Stomach smooth muscle (tissue), 2 donors: ENCODE measurements around the gene RTN4R.

ENCODE experiments used
- H3K27ac ChIP-seq: one replicate; pipeline ENCODE4 v1.7.0; 2013; ENCODE audit warnings: mild to moderate bottlenecking, low read length, inconsistent platforms
- H3K27me3 ChIP-seq, 2 donors: one replicate each; pipeline ENCODE4 v1.7.0; 2013; ENCODE audit warnings: low read length in 2 of 2; ENCODE audit not compliant: insufficient read depth in 2 of 2, control insufficient read depth in 1 of 2
- H3K36me3 ChIP-seq, 2 donors: one replicate each; pipeline ENCODE4 v1.7.0; 2013; ENCODE audit warnings: low read length in 2 of 2; ENCODE audit not compliant: control insufficient read depth in 2 of 2, insufficient read depth in 2 of 2
- H3K4me1 ChIP-seq: one replicate; pipeline ENCODE4 v1.7.0; 2013; ENCODE audit warnings: low read length; ENCODE audit not compliant: control insufficient read depth, insufficient read depth
- H3K4me3 ChIP-seq, 2 donors: one replicate each; pipeline ENCODE4 v1.7.0; 2013; ENCODE audit warnings: low read length in 2 of 2
- H3K9ac ChIP-seq, 2 donors: one replicate each; pipeline ENCODE4 v1.7.0; 2013; ENCODE audit warnings: low read length in 2 of 2, mild to moderate bottlenecking in 1 of 2
- H3K9me3 ChIP-seq, 2 donors: one replicate each; pipeline ENCODE4 v1.7.0; 2013; ENCODE audit warnings: low read length in 2 of 2; ENCODE audit not compliant: control insufficient read depth in 2 of 2
- donor health status: healthy.
- donor health status: Pancreatic carcinoma.

Gene RTN4R

DNA sequence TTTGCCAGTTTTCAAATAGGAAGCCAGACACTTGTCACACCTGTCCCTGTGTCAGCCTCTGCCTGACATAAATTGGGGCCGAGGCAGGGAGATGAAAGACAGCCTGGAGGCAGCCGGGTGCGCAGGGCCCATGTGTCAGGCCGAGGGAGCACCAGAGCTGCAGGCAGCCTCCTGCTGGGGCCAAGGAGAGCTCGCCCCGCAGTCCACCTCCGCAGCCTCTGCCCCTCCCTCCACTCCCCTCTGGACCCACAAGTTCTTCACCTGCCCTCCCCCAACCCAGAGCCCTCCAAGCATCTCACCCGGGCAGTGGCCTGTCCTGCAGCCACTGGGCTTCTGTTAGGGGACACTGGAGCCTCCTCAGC, 8.8 kb downstream of the RTN4R start:
- no peaks in the 10 kb centered on the region for H3K36me3 ChIP-seq
- H3K4me1 ChIP-seq = no peaks in the 10 kb centered on the region
- H3K4me3 ChIP-seq = no peak overlapping the region
- no peaks in the 10 kb centered on the region for H3K27me3 ChIP-seq
- no peak overlapping the region for H3K9ac ChIP-seq
- no peaks in the 10 kb centered on the region for H3K9me3 ChIP-seq
- no peak overlapping the region for H3K27ac ChIP-seq

DNA sequence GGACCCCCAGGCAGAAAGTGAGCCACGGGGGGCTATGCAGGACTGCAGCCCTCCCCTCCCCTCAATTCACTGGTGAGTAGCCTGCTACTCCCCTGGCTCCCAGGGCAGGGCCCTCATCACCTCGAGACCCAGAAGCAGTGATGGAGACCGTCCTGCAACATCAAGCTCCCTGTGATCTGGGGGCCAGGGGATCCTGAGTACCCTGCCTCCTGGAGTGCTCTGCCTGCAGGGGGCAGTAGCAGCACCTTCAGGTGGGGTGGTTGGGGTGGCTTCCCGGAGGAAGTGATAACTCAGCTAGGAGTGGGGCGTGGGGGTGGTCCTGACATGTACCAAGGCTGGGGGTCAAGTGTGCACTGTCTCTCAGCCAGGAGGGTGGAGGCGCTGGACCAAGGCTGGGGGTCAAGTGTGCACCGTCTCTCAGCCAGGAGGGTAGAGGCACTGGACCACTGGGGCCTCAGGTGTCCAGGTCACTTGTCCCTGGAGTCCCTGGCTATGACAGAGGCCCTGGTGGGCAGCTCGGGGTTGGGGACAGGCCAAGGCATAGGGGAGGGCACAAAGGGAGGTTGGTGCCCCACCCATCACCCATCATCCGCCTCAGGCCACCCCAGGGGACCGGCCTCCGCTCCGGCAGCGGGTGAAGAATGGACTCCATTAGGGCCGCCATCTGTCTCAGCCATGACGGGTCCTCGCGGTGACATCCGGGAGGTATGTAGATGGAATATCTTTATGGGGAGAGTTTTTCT, 9.4 kb downstream of the RTN4R start:
- no peak overlapping the region for H3K9ac ChIP-seq
- no peaks in the 10 kb centered on the region for H3K9me3 ChIP-seq
- H3K4me3 ChIP-seq = no peak overlapping the region
- no peaks in the 10 kb centered on the region for H3K27me3 ChIP-seq
- H3K4me1 ChIP-seq = no peaks in the 10 kb centered on the region
- no peak overlapping the region for H3K27ac ChIP-seq
- H3K36me3 ChIP-seq = no peaks in the 10 kb centered on the region

DNA sequence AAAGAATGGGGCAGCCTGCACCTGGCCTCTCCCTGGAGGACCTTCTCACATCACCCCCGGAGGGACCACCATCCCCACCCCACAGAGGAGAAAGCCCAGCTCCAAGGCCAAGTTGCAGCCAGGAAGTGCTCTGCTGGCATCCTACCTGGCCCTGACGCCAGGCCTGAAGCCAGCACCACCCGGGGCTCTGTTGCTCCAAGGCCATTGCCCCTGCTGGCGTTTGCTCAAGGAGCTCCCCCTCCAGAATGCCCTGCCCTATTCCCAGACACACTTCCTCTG, 10.2 kb downstream of the RTN4R start:
- Histone ChIP-seq H3K4me3 (no peak overlapping the region), H3K9me3 (no peaks in the 10 kb centered on the region), H3K4me1 (no peaks in the 10 kb centered on the region), H3K9ac (no peak overlapping the region), H3K27me3 (no peaks in the 10 kb centered on the region), H3K36me3 (no peaks in the 10 kb centered on the region), H3K27ac (no peak overlapping the region)

DNA sequence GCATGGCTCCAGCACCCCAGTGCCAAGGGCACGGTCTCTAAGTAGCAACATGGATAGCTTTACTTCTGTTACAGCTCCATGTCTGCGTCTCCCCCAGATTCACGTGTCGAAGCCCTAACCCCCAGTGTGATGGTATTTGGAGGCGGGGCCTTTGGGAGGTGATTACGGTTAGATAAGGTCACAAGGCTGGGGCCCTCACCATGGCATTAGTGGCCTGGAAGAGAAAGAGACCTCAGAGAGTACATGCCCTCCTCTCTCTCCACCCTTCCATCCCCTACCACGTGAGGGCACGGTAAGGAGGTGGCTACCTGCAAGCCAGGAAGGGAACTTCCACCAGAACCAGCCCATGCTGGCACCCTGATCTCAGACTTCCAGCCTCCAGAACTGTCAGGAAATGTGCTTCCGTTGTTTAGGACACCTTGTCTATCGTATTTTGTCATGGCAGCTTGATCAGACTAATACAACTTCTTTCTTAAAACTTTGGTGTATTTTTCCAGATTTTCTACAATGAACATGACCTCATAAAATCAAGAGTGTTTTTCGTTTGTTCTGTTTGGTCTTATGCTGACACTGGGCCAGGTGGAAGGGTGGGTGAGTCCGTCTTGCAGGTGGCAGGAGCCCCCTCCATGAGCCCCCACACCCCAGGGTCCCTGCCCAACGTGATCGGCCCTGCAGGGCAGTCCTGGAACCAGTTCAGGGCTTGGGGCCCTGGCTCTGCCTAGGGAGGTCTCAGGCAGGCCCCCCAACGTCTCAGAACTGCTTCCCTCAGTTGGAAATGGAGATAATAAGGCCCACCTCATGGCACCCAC, 10.7 kb downstream of the RTN4R start:
- Histone ChIP-seq H3K4me3 (no peak overlapping the region), H3K27ac (no peak overlapping the region), H3K4me1 (no peaks in the 10 kb centered on the region), H3K27me3 (no peaks in the 10 kb centered on the region), H3K9ac (no peak overlapping the region), H3K9me3 (no peaks in the 10 kb centered on the region), H3K36me3 (no peaks in the 10 kb centered on the region)

DNA sequence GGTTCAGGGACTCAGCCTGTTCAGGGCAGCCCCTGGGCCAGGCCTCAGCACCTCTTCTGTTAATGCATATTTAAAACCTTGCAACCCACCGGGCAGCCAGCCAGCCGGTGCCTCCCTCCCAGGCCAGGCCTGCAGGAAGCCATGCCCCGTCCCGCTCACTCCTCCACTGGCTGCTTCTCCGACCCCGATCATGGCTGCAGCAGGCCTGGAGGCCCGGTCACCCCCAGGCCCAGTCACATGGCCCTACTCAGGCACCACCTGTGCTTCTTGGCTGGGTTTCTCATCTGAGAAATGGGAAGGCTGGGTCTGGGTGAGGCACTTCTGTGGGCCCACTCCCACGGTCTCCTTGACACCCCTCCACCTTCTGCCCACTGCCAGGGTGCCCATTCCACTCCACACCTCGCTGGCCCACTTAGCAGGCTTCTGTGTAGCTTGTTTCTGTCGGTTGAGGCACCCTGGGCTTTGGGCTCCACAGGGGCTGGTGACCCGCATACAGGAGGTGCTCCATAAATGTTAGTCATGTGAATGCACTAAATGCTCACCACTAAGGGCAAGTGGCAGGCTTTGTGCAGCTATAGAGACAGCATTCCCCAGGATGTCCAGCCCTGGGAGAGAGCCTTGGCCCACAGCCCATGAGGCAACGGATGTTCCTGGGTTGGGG, 11.4 kb downstream of the RTN4R start:
- no peak overlapping the region for H3K9ac ChIP-seq
- H3K27me3 ChIP-seq = no peaks in the 10 kb centered on the region
- no peaks in the 10 kb centered on the region for H3K9me3 ChIP-seq
- H3K36me3 ChIP-seq = no peaks in the 10 kb centered on the region
- no peak overlapping the region for H3K4me3 ChIP-seq
- H3K27ac ChIP-seq = no peak overlapping the region
- H3K4me1 ChIP-seq = no peaks in the 10 kb centered on the region

DNA sequence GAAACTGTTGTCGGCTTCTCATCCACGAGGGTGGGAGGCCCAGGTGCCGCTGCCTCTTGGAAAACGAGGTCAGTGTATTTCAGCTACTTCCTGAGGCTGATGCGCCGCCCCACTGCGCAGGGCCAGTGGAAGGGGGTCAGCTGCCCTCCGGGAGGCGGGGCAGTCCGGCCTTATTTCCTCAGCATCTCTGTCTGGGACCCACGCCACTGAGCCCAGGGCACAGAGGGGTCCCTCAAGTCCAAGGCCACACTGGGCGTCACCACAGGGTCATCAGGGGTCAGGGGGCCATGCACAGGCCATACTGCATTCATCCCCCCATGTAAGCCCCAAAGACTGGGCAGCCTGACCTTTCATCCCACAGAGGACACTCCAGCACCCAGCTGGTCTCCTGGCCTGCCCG, 12.1 kb downstream of the RTN4R start:
- Histone ChIP-seq H3K4me3 (no peak overlapping the region), H3K27me3 (no peaks in the 10 kb centered on the region), H3K36me3 (no peaks in the 10 kb centered on the region), H3K27ac (no peak overlapping the region), H3K9me3 (no peaks in the 10 kb centered on the region), H3K9ac (no peak overlapping the region), H3K4me1 (no peaks in the 10 kb centered on the region)

DNA sequence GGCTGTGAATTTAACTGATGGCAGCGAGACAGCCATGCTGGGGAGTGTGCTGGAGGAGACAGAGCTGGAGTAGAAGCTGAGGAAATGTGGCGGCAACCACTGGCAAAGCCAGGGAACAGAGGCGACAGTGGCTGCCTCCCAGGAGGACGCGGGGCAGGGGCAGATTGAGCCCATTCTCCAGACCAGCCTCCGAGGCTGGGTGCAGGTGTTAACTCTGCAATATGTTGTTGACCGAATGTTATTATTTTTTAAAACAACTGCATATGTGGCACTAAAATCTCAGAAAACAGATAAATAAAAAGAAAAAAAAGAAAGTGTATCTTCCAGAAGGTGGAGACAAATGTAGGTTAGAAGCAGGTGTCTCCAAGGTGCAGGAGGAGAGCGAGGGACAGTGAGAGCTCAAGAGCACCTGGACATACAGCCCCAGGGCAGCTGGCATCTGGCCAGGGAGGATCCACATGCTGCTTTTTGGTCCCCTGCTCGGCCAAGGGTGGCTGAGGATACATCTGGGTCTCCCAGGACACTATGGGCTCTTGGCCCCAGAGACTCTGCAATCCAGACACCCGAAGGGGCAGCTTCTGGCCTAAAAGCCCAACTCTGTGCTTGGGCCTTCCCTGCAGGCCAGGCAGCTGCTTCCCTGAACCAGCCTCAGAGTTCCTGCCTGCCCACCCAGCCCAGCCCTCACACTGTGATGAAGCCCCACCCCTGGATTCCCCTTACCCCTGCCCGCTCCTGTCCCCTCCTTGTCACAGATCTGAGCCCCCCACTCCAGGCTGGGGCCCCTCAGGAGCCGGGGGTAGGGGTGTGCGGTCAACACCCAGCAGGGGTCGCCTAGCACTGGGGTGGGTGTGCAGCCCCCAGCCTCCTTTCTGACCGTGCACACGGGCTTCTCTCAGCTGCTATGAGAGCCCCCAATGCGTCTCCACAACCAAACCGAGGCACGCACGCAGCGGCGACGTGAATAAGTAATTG, 12.9 kb downstream of the RTN4R start:
- Histone ChIP-seq H3K4me1 (peaks cover 1% of the 10 kb centered on the region), H3K36me3 (no peaks in the 10 kb centered on the region), H3K27ac (no peak overlapping the region), H3K27me3 (no peaks in the 10 kb centered on the region), H3K9me3 (no peaks in the 10 kb centered on the region), H3K4me3 (no peak overlapping the region), H3K9ac (no peak overlapping the region)

- H3K36me3 ChIP-seq = no peaks in the 10 kb centered on the region
- no peak overlapping the region for H3K27ac ChIP-seq
- H3K9me3 ChIP-seq = no peaks in the 10 kb centered on the region
- no peak overlapping the region for H3K9ac ChIP-seq
- H3K27me3 ChIP-seq = no peaks in the 10 kb centered on the region
- peaks cover 13% of the 10 kb centered on the region for H3K4me1 ChIP-seq
- no peak overlapping the region for H3K4me3 ChIP-seq
Observed at GRCh38 chr22:20253161-20253560, 15.0 kb downstream of the RTN4R start.

DNA sequence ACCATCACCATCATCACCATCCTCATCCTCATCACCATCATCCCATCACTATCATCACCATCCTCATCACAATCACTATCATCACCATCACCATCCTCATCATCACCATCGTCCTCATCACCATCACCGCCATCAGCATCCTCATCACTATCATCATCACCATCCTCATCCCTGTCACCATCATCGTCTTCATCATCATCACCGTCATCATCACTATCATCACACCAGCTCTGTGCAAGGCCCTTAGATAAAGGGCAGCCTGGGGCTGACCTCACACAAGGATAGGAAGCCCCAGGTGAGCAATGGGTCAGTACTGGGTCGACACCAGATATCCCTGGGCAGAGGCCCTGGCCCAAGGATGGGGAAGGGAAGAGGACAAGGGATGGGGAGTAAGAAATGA, 16.1 kb downstream of the RTN4R start:
- Histone ChIP-seq H3K27ac (no peak overlapping the region), H3K9ac (no peak overlapping the region)

DNA sequence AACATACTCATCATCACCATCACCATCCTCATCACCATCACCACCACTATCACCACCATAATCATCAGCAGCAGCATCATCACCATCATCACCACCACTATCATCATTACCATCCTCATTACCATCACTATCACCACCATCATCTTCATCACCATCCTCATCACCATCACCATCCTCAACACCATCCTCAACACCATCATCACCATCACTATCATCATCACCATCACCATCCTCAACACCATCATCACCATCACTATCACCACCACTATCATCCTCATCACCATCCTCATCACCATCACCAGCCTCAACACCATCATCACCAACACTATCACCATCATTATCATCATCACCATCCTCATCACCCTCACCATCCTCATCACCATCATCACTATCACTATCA, 16.6 kb downstream of the RTN4R start:
- Histone ChIP-seq H3K9me3 (no peaks in the 10 kb centered on the region), H3K27me3 (no peaks in the 10 kb centered on the region), H3K9ac (no peak overlapping the region), H3K36me3 (no peaks in the 10 kb centered on the region), H3K4me1 (peaks cover 13% of the 10 kb centered on the region), H3K4me3 (no peak overlapping the region), H3K27ac (no peak overlapping the region)

More for the DNA sequence above, 16.1 kb downstream of the RTN4R start:
- Histone ChIP-seq H3K27me3 (no peaks in the 10 kb centered on the region), H3K9me3 (no peaks in the 10 kb centered on the region), H3K4me3 (no peak overlapping the region), H3K36me3 (no peaks in the 10 kb centered on the region), H3K4me1 (peaks cover 13% of the 10 kb centered on the region)
